Stimulated activated CD4-positive, alpha-beta T cell treated with anti-CD3 and anti-CD28 coated beads, Interleukin-2, amount 100 ng/mL, for 4 hours (primary cell): Measurements from ENCODE around the gene CSPG4.
"Not testable (repeated sequence)": the region's sequence is repeated elsewhere in the genome, so short reads cannot be mapped to it uniquely, and the experiment has no call there.

Source experiments
- DNase-seq: peaks from one replicate; pipeline ENCODE4 v3.0.0-alpha.2; 2020; ENCODE audit warnings: low read depth

Gene CSPG4

GRCh38 chr15:75723847-75724660 is 11.4 kb upstream of the CSPG4 start:
- DNase-seq, result no peak

GRCh38 chr15:75723171-75723846 is 10.7 kb upstream of the CSPG4 start:
- DNase-seq, result no peak

- DNase-seq, result no peak
Observed at GRCh38 chr15:75721923-75722870, 9.5 kb upstream of the CSPG4 start.

GRCh38 chr15:75721480-75721922 is 8.9 kb upstream of the CSPG4 start:
- no peak for DNase-seq

GRCh38 chr15:75720787-75721479 is 8.3 kb upstream of the CSPG4 start:
- no peak for DNase-seq

- no peak for DNase-seq
Observed at GRCh38 chr15:75720297-75720696, 7.6 kb upstream of the CSPG4 start.

GRCh38 chr15:75718328-75718727 is 5.7 kb upstream of the CSPG4 start:
- no peak for DNase-seq

GRCh38 chr15:75717001-75717400 is 4.4 kb upstream of the CSPG4 start:
- not testable (repeated sequence) for DNase-seq

- not testable (repeated sequence) for DNase-seq
Observed at GRCh38 chr15:75716249-75716950, 3.8 kb upstream of the CSPG4 start.

- not testable (repeated sequence) for DNase-seq
Observed at GRCh38 chr15:75715312-75715832, 2.7 kb upstream of the CSPG4 start.

GRCh38 chr15:75714195-75714594 is 1.5 kb upstream of the CSPG4 start:
- no peak for DNase-seq

GRCh38 chr15:75713338-75713895 is 769 bp upstream of the CSPG4 start:
- DNase-seq, result no peak

GRCh38 chr15:75711495-75711894 is 1.2 kb downstream of the CSPG4 start:
- DNase-seq, result not testable (repeated sequence)

GRCh38 chr15:75710874-75711273 is 1.8 kb downstream of the CSPG4 start:
- DNase-seq, result not testable (repeated sequence)

GRCh38 chr15:75709458-75709857 is 3.2 kb downstream of the CSPG4 start:
- not testable (repeated sequence) for DNase-seq

GRCh38 chr15:75706682-75706954 is 6.0 kb downstream of the CSPG4 start:
- DNase-seq, result no peak

GRCh38 chr15:75705854-75706681 is 6.6 kb downstream of the CSPG4 start:
- DNase-seq, result no peak

- DNase-seq, result not testable (repeated sequence)
Observed at GRCh38 chr15:75705375-75705774, 7.3 kb downstream of the CSPG4 start.

- no peak for DNase-seq
Observed at GRCh38 chr15:75704618-75705017, 8.0 kb downstream of the CSPG4 start.

GRCh38 chr15:75704263-75704615 is 8.4 kb downstream of the CSPG4 start:
- no peak for DNase-seq
